BLaER1 treated with 17β-estradiol and CSF1 and Interleukin-3, amounts not matched to agents 10 nM and 100 nM (cell line): ENCODE results near the gene CPED1.
A peak's percentile ranks its signal among the peaks of the same experiment; 100 is the strongest.
"Not testable (repeated sequence)": the region's sequence is repeated elsewhere in the genome, so short reads cannot be mapped to it uniquely, and the experiment has no call there.

ENCODE experiments used
- H3K27ac ChIP-seq, 11 experiments: shearing (Covaris generic); formaldehyde crosslinking; 2 replicates each; pipeline ENCODE4 v1.8.1; 2022
- H3K27me3 ChIP-seq, 11 experiments: shearing (Covaris generic); formaldehyde crosslinking; 2 replicates each; pipeline ENCODE4 v1.8.1; 2022
- H3K36me3 ChIP-seq, 11 experiments: shearing (Covaris generic); formaldehyde crosslinking; 2 replicates each; pipeline ENCODE4 v1.8.1; 2022
- H3K4me1 ChIP-seq, 10 experiments: shearing (Covaris generic); formaldehyde crosslinking; 2 replicates each; pipeline ENCODE4 v1.8.1; 2022
- H3K4me2 ChIP-seq, 11 experiments: shearing (Covaris generic); formaldehyde crosslinking; 2 replicates each; pipeline ENCODE4 v1.8.1; 2022
- H3K4me3 ChIP-seq, 10 experiments: shearing (Covaris generic); formaldehyde crosslinking; 2 replicates each; pipeline ENCODE4 v1.8.1; 2022
- H3K9ac ChIP-seq, 11 experiments: shearing (Covaris generic); formaldehyde crosslinking; 2 replicates each; pipeline ENCODE4 v1.8.1; 2022
- H3K9me3 ChIP-seq, 11 experiments: shearing (Covaris generic); formaldehyde crosslinking; replicated peaks in 1 of 11; 2 replicates each; pipeline ENCODE4 v1.8.1; 2022
- H4K20me1 ChIP-seq, 11 experiments: shearing (Covaris generic); formaldehyde crosslinking; 2 replicates each; pipeline ENCODE4 v1.8.1; 2022
- Cebpa-rat ChIP-seq, 11 experiments: shearing (Covaris generic); IDR thresholded peaks; 2 replicates each; pipeline ENCODE4 v1.8.1; 2022

The CPED1 gene

GRCh38 chr7:121073463-121074099, 85.1 kb downstream of the CPED1 start:
- H3K9ac ChIP-seq = no peak overlapping the region
- H4K20me1 ChIP-seq = no peaks in the 10 kb centered on the region
- no peaks in the 10 kb centered on the region for H3K36me3 ChIP-seq
- TF ChIP-seq Cebpa-rat (IDR thresholded peaks at IDR 0.05) = no peak
- H3K9me3 ChIP-seq = peaks cover 0 to 3% (median 0%) of the 10 kb centered on the region in 11 experiments; a peak in 1 of 22 replicates
- no peak overlapping the region for H3K4me3 ChIP-seq
- H3K4me1 ChIP-seq = peaks cover 0 to 12% (median 7%) of the 10 kb centered on the region in 10 experiments; a peak in 11 of 20 replicates
- no peaks in the 10 kb centered on the region for H3K27me3 ChIP-seq
- H3K27ac ChIP-seq = no peak overlapping the region
- no peak overlapping the region for H3K4me2 ChIP-seq

DNA sequence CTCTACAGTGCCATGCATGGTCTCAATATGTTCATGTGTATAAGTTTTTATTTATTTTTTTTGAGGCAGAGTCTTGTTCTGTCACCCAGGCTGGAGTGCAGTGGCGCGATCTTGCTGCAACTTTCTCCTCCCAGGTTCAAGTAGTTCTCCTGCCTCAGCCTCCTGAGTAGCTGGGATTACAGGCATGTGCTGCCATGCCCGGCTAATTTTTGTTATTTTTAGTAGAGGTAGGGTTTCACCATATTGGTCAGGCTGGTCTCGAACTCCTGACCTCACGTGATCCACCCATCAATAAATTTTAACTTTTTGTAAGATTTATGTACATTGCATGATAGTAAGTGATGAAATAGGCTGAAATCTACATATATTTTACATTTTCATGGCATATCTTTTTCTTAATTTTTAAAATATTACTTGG, 86.9 kb downstream of the CPED1 start:
- not testable (repeated sequence) for H3K27me3 ChIP-seq, H3K9ac ChIP-seq, H4K20me1 ChIP-seq, H3K4me2 ChIP-seq, H3K27ac ChIP-seq, H3K4me3 ChIP-seq, H3K9me3 ChIP-seq, H3K36me3 ChIP-seq
- H3K4me1 ChIP-seq = peaks cover 0 to 12% (median 7%) of the 10 kb centered on the region in 10 experiments; a peak in 11 of 20 replicates

- no peak overlapping the region for H3K4me2 ChIP-seq
- no peaks in the 10 kb centered on the region for H3K9me3 ChIP-seq
- H3K27me3 ChIP-seq = no peaks in the 10 kb centered on the region
- no peak overlapping the region for H3K9ac ChIP-seq
- H4K20me1 ChIP-seq = no peaks in the 10 kb centered on the region
- TF ChIP-seq Cebpa-rat (IDR thresholded peaks at IDR 0.05) = no peak
- H3K36me3 ChIP-seq = no peaks in the 10 kb centered on the region
- H3K4me3 ChIP-seq = no peak overlapping the region
- H3K27ac ChIP-seq = no peak overlapping the region
- peaks cover 0 to 12% (median 7%) of the 10 kb centered on the region in 10 experiments; a peak in 11 of 20 replicates for H3K4me1 ChIP-seq
These were observed 87.4 kb downstream of the CPED1 start for GRCh38 chr7:121075952-121076349.

- Histone ChIP-seq H3K4me1 (peaks cover 0 to 12% (median 7%) of the 10 kb centered on the region in 10 experiments; a peak in 11 of 20 replicates), H3K27ac (no peak overlapping the region), H3K9me3 (no peaks in the 10 kb centered on the region), H3K9ac (no peak overlapping the region), H3K36me3 (no peaks in the 10 kb centered on the region), H3K4me3 (no peak overlapping the region), H4K20me1 (no peaks in the 10 kb centered on the region), H3K4me2 (peak overlapping the region in 4 of 11 experiments; percentile 27 to 48 (median 43); a peak in 7 of 22 replicates), H3K27me3 (no peaks in the 10 kb centered on the region)
- TF ChIP-seq Cebpa-rat (IDR thresholded peaks at IDR 0.05) = no peak
These were observed 88.0 kb downstream of the CPED1 start for GRCh38 chr7:121076350-121077164.

- no peaks in the 10 kb centered on the region for H3K36me3 ChIP-seq
- peak overlapping the region in 4 of 11 experiments; percentile 27 to 48 (median 43); a peak in 6 of 22 replicates for H3K4me2 ChIP-seq
- H3K9ac ChIP-seq = no peak overlapping the region
- H3K4me3 ChIP-seq = no peak overlapping the region
- peaks cover 0 to 12% (median 7%) of the 10 kb centered on the region in 10 experiments; a peak in 11 of 20 replicates for H3K4me1 ChIP-seq
- no peak overlapping the region for H3K27ac ChIP-seq
- H3K27me3 ChIP-seq = no peaks in the 10 kb centered on the region
- TF ChIP-seq Cebpa-rat (IDR thresholded peaks at IDR 0.05) = no peak
- no peaks in the 10 kb centered on the region for H4K20me1 ChIP-seq
- no peaks in the 10 kb centered on the region for H3K9me3 ChIP-seq
These were observed 88.7 kb downstream of the CPED1 start for GRCh38 chr7:121077165-121077630.

DNA sequence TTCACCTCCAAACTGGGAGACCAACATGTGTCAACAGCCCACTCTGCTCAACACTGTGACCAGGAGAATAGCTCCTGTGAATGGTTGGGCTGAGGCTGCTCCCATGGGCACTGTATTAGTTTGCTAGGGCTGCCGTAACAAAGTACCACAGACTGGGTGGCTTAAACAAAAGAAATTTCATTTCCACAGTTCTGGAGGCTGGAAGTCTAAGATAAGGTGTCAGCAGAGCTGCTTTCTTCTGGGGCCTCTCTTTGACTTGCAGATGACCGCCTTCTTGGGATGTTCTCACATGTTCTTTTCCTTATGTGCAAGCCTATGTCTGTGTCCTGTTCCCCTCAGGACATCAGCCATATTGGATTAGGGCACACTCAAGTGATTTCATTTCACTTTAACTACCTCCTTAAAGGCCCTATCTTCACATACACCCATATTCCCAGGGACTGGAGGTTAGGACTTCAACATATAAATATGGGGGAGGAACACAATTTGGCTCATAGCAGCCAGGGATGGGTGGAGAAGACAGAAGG, 90.3 kb downstream of the CPED1 start:
- H3K27ac ChIP-seq = no peak overlapping the region
- peaks cover 0 to 15% (median 7%) of the 10 kb centered on the region in 10 experiments; a peak in 11 of 20 replicates for H3K4me1 ChIP-seq
- H3K9me3 ChIP-seq = no peaks in the 10 kb centered on the region
- TF ChIP-seq Cebpa-rat (IDR thresholded peaks at IDR 0.05) = no peak
- no peaks in the 10 kb centered on the region for H3K36me3 ChIP-seq
- H3K4me3 ChIP-seq = no peak overlapping the region
- H3K9ac ChIP-seq = no peak overlapping the region
- H3K4me2 ChIP-seq = no peak overlapping the region
- no peaks in the 10 kb centered on the region for H4K20me1 ChIP-seq
- H3K27me3 ChIP-seq = no peaks in the 10 kb centered on the region

DNA sequence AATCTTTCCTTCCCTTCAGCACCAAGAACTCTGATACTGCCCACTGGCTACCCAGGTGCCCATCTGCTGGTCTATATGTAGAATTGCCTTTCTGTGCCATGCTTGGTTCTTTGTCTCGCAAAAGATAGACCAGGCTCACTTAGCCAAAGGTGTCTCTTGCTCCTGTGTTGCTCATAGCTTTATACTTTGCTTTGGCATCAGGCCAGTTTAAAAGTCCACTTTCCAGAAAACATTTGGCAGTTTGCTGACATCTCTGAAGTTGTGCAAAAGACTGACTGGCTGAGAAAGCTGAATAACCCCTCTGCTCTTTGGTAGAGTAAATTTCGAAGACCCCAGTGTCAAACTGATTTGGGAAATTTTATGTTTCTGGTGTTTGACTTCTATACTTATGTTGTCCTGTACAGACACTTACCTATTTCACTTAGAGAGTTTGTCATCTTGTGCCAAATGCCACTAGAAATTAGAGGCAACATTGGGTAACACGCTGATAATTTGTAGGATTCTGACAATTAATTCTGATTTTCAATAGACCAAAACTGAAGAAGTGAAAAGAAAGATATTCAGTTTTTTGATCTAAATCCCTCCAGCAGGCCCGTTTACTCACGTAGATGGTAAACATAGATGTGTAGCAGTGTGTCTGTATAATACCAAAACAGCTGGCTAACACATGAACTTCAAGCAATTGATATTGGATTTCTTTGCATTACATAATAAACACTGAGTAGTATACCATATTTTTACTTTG, 91.1 kb downstream of the CPED1 start:
- no peak overlapping the region for H3K4me3 ChIP-seq
- no peak overlapping the region for H3K27ac ChIP-seq
- no peak overlapping the region for H3K4me2 ChIP-seq
- H3K36me3 ChIP-seq = no peaks in the 10 kb centered on the region
- no peak for TF ChIP-seq Cebpa-rat (IDR thresholded peaks at IDR 0.05)
- no peaks in the 10 kb centered on the region for H4K20me1 ChIP-seq
- peaks cover 0 to 19% (median 7%) of the 10 kb centered on the region in 10 experiments; a peak in 11 of 20 replicates for H3K4me1 ChIP-seq
- H3K27me3 ChIP-seq = no peaks in the 10 kb centered on the region
- no peak overlapping the region for H3K9ac ChIP-seq
- H3K9me3 ChIP-seq = no peaks in the 10 kb centered on the region

- Histone ChIP-seq H3K4me3 (no peak overlapping the region), H3K4me2 (no peak overlapping the region), H4K20me1 (no peaks in the 10 kb centered on the region), H3K9me3 (no peaks in the 10 kb centered on the region), H3K9ac (no peak overlapping the region), H3K4me1 (peaks cover 0 to 23% (median 11%) of the 10 kb centered on the region in 10 experiments; a peak in 12 of 20 replicates), H3K27me3 (no peaks in the 10 kb centered on the region), H3K27ac (no peak overlapping the region), H3K36me3 (no peaks in the 10 kb centered on the region)
- no peak for TF ChIP-seq Cebpa-rat (IDR thresholded peaks at IDR 0.05)
These were observed 91.9 kb downstream of the CPED1 start for GRCh38 chr7:121080257-121080912.
